HepG2 (cell line): ENCODE data around the gene RPS6KL1. TPM values are rescaled to one million over a fixed set of nuclear protein-coding genes. Genes with fewer than 3 reads are reported as not detected.

Source experiments
- GLI4 ChIP-seq: sonication (generic); formaldehyde crosslinking; IDR thresholded peaks from 2 replicates; pipeline ENCODE4 v1.5.1; 2020; ENCODE audit warnings: missing genetic modification reagents, mild to moderate bottlenecking, moderate library complexity, borderline replicate concordance
- GLMP ChIP-seq: sonication (generic); formaldehyde crosslinking; IDR thresholded peaks from 2 replicates; pipeline ENCODE4 v1.9.0; 2021; ENCODE audit warnings: missing genetic modification reagents, mild to moderate bottlenecking, borderline replicate concordance
- POLR2AphosphoS5 ChIP-seq: IDR thresholded peaks from 2 replicates; pipeline ENCODE4 v1.6.1; 2012; ENCODE audit warnings: low read depth, low read length
- RERE ChIP-seq: IDR thresholded peaks from 2 replicates; pipeline ENCODE4 v1.6.1; 2016; ENCODE audit warnings: low read depth, missing genetic modification reagents, missing compliant biosample characterization
- SP2 ChIP-seq: sonication (generic); formaldehyde crosslinking; IDR thresholded peaks from 2 replicates; pipeline ENCODE4 v1.5.1; 2020; ENCODE audit warnings: mild to moderate bottlenecking, missing genetic modification reagents
- TARDBP ChIP-seq: sonication (generic); formaldehyde crosslinking; IDR thresholded peaks from 2 replicates; pipeline ENCODE4 v1.8.0; 2022; ENCODE audit warnings: mild to moderate bottlenecking, missing genetic modification reagents
- ZKSCAN8 ChIP-seq: IDR thresholded peaks from 2 replicates; pipeline ENCODE4 v1.6.1; 2016; ENCODE audit warnings: borderline replicate concordance, missing genetic modification reagents, missing compliant biosample characterization
- ZNF224 ChIP-seq: sonication (generic); formaldehyde crosslinking; IDR thresholded peaks from 2 replicates; pipeline ENCODE4 v1.5.0; 2020; ENCODE audit warnings: mild to moderate bottlenecking, missing genetic modification reagents
- ZNF567 ChIP-seq: sonication (generic); formaldehyde crosslinking; IDR thresholded peaks from 2 replicates; pipeline ENCODE4 v1.8.1; 2023; ENCODE audit warnings: mild to moderate bottlenecking, missing genetic modification reagents, borderline replicate concordance
- ZNF710 ChIP-seq: sonication (generic); formaldehyde crosslinking; IDR thresholded peaks from 2 replicates; pipeline ENCODE4 v1.5.0; 2020; ENCODE audit warnings: mild to moderate bottlenecking, missing genetic modification reagents, borderline replicate concordance
- ZNF747 ChIP-seq: sonication (generic); formaldehyde crosslinking; IDR thresholded peaks from 2 replicates; pipeline ENCODE4 v1.8.1; 2023; ENCODE audit warnings: missing genetic modification reagents, mild to moderate bottlenecking, borderline replicate concordance
- polyA plus RNA-seq, 8 experiments: library from polyadenylated mRNA; depleted of rRNA in 3 of 8; stranded (reverse) in 7 of 8; unstranded in 1 of 8; fragments of >200 nt; fragmentation: Illumina TruSeq in 4 of 8; extraction: Trizol in 4 of 8; gene quantifications; 2 replicates each; pipeline versions ENCODE4 v1.2.1 to v1.2.3, GENCODE V29; 2011 to 2016; ENCODE audit warnings: low read depth in 4 of 8, missing spikeins in 1 of 8, mixed read lengths in 1 of 8; ENCODE audit not compliant: insufficient read depth in 1 of 8
- total RNA-seq, 5 experiments: library from RNA; depleted of rRNA; stranded (reverse); fragments of >200 nt; fragmentation: Illumina TruSeq; extraction: Trizol; gene quantifications; 2 replicates each; pipeline ENCODE4 v1.2.3, GENCODE V29; 2016; ENCODE audit warnings: low read depth in 1 of 5
- TF ChIP-seq, protein P1 (sequence below): sonication (generic); formaldehyde crosslinking; IDR thresholded peaks from 2 replicates; pipeline ENCODE4 v1.4.0; 2020; ENCODE audit warnings: missing genetic modification reagents, borderline replicate concordance

Gene RPS6KL1
- total and polyA plus RNA-seq, 2 of the 13 experiments (the other 11 are each of a cell fraction or from before 2014, with no cell fraction given) = 6.5 to 11.5 TPM

GRCh38 chr14:74881431-74882102 is 41.5 kb downstream of the RPS6KL1 start, which contains the start of gene DLST (continued):
- TF ChIP-seq SP2 = peak; percentile 64
- TF ChIP-seq POLR2AphosphoS5 = peak; percentile 94
- TF ChIP-seq ZKSCAN8 (CRISPR knock-in tag) = peak; percentile 72; the same call in 1 of the 2 replicates
- no peak for TF ChIP-seq ZNF567
- TF ChIP-seq TARDBP (CRISPR knock-in tag) = peak; percentile 90
- peak; percentile 59; the same call in 1 of the 2 replicates for TF ChIP-seq ZNF747 (CRISPR knock-in tag)
- no peak for TF ChIP-seq GLMP (CRISPR knock-in tag)
- TF ChIP-seq, protein P1, sequence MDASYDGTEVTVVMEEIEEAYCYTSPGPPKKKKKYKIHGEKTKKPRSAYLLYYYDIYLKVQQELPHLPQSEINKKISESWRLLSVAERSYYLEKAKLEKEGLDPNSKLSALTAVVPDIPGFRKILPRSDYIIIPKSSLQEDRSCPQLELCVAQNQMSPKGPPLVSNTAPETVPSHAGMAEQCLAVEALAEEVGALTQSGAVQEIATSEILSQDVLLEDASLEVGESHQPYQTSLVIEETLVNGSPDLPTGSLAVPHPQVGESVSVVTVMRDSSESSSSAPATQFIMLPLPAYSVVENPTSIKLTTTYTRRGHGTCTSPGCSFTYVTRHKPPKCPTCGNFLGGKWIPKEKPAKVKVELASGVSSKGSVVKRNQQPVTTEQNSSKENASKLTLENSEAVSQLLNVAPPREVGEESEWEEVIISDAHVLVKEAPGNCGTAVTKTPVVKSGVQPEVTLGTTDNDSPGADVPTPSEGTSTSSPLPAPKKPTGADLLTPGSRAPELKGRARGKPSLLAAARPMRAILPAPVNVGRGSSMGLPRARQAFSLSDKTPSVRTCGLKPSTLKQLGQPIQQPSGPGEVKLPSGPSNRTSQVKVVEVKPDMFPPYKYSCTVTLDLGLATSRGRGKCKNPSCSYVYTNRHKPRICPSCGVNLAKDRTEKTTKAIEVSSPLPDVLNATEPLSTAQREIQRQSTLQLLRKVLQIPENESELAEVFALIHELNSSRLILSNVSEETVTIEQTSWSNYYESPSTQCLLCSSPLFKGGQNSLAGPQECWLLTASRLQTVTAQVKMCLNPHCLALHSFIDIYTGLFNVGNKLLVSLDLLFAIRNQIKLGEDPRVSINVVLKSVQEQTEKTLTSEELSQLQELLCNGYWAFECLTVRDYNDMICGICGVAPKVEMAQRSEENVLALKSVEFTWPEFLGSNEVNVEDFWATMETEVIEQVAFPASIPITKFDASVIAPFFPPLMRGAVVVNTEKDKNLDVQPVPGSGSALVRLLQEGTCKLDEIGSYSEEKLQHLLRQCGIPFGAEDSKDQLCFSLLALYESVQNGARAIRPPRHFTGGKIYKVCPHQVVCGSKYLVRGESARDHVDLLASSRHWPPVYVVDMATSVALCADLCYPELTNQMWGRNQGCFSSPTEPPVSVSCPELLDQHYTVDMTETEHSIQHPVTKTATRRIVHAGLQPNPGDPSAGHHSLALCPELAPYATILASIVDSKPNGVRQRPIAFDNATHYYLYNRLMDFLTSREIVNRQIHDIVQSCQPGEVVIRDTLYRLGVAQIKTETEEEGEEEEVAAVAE (CRISPR knock-in tag) = peak; percentile 15; the same call in 1 of the 2 replicates
- TF ChIP-seq GLI4 (CRISPR knock-in tag) = peak; percentile 54; the same call in 1 of the 2 replicates
- TF ChIP-seq ZNF710 = no peak
- TF ChIP-seq RERE (CRISPR knock-in tag) = peak; percentile 15; the same call in 1 of the 2 replicates
- TF ChIP-seq ZNF224 (CRISPR knock-in tag) = no peak
